ENCODE measurements around the gene LRP1B. TPM values are rescaled to one million over a fixed set of nuclear protein-coding genes. Genes with fewer than 3 reads are reported as not detected.

The LRP1B gene
- total RNA-seq, 1 donor from 2014 or later = 0.38 TPM

DNA sequence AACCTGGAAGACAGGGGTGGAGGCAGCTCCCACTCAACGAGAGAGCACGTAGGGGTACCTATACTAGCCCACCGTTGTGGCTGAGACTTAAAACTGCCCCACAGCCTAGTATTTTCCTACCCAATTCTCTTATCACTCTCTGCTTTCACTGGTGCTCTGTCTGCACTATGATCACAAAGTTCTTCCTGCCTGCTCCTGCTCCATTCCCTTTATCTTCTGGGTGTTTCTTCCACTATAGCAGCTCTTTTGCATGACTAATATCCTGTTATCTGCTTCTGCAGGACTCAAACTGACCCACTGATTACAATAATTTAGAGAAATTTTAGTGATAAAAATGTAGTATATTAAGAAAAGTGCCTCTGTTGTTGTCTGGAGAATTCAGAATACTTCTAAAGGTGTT lies 184.8 kb downstream of the LRP1B start:
- no peak for DNase-seq (ENCODE audit: low read depth)
- TF ChIP-seq, protein P1, sequence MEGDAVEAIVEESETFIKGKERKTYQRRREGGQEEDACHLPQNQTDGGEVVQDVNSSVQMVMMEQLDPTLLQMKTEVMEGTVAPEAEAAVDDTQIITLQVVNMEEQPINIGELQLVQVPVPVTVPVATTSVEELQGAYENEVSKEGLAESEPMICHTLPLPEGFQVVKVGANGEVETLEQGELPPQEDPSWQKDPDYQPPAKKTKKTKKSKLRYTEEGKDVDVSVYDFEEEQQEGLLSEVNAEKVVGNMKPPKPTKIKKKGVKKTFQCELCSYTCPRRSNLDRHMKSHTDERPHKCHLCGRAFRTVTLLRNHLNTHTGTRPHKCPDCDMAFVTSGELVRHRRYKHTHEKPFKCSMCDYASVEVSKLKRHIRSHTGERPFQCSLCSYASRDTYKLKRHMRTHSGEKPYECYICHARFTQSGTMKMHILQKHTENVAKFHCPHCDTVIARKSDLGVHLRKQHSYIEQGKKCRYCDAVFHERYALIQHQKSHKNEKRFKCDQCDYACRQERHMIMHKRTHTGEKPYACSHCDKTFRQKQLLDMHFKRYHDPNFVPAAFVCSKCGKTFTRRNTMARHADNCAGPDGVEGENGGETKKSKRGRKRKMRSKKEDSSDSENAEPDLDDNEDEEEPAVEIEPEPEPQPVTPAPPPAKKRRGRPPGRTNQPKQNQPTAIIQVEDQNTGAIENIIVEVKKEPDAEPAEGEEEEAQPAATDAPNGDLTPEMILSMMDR (IDR thresholded peaks at IDR 0.05; ENCODE audit: insufficient read depth, low read length, poor library complexity, severe bottlenecking) = no peak
- no peaks in the 10 kb centered on the region for H3K27me3 ChIP-seq (ENCODE audit: control insufficient read depth, insufficient read depth, low read length)
- H3K4me3 ChIP-seq (ENCODE audit: low read depth, low read length) = no peak overlapping the region
- H3K36me3 ChIP-seq (ENCODE audit: control insufficient read depth, insufficient read depth, low read length) = no peaks in the 10 kb centered on the region

DNA sequence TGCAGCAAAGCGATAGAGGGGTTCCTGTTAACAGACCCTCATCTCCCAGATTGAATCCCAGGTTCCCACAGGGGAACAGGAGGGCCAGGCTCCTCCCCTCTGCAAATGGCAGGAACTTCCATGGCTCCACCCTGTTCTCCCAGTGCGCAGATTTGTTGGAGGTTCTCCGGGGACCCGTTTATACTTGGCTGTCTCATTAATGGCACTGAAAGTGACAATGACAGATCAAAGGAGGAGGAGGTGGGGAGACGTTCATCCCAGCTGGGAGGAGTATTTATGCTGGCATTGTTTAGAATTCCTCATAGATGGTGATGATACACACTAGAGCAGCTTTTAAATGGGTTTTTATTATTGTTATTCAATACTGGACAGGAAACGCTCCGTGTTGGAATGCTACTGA lies 186.9 kb downstream of the LRP1B start:
- Histone ChIP-seq H3K27me3 (ENCODE audit: control insufficient read depth, insufficient read depth, low read length) (no peaks in the 10 kb centered on the region), H3K36me3 (ENCODE audit: control insufficient read depth, insufficient read depth, low read length) (no peaks in the 10 kb centered on the region), H3K4me3 (ENCODE audit: low read depth, low read length) (no peak overlapping the region)
- DNase-seq (ENCODE audit: low read depth) = no peak
- TF ChIP-seq, protein P1 (IDR thresholded peaks at IDR 0.05; ENCODE audit: insufficient read depth, low read length, poor library complexity, severe bottlenecking) = no peak

- TF ChIP-seq, protein P1 (IDR thresholded peaks at IDR 0.05; ENCODE audit: insufficient read depth, low read length, poor library complexity, severe bottlenecking) = peak; percentile 40
- no peak for DNase-seq (ENCODE audit: low read depth)
- no peak overlapping the region for H3K4me3 ChIP-seq (ENCODE audit: low read depth, low read length)
- H3K27me3 ChIP-seq (ENCODE audit: control insufficient read depth, insufficient read depth, low read length) = no peaks in the 10 kb centered on the region
- no peaks in the 10 kb centered on the region for H3K36me3 ChIP-seq (ENCODE audit: control insufficient read depth, insufficient read depth, low read length)
Measured at GRCh38 chr2:141942006-141942789, 188.6 kb downstream of the LRP1B start.

- Histone ChIP-seq H3K4me3 (ENCODE audit: low read depth, low read length) (no peak overlapping the region), H3K27me3 (ENCODE audit: control insufficient read depth, insufficient read depth, low read length) (no peaks in the 10 kb centered on the region), H3K36me3 (ENCODE audit: control insufficient read depth, insufficient read depth, low read length) (no peaks in the 10 kb centered on the region)
- DNase-seq (ENCODE audit: low read depth) = no peak
- TF ChIP-seq, protein P1 (IDR thresholded peaks at IDR 0.05; ENCODE audit: insufficient read depth, low read length, poor library complexity, severe bottlenecking) = no peak
Measured at GRCh38 chr2:141941210-141941714, 189.6 kb downstream of the LRP1B start.

- no peaks in the 10 kb centered on the region for H3K36me3 ChIP-seq (ENCODE audit: control insufficient read depth, insufficient read depth, low read length)
- no peak overlapping the region for H3K4me3 ChIP-seq (ENCODE audit: low read depth, low read length)
- DNase-seq (ENCODE audit: low read depth) = no peak
- TF ChIP-seq, protein P1 (IDR thresholded peaks at IDR 0.05; ENCODE audit: insufficient read depth, low read length, poor library complexity, severe bottlenecking) = no peak
- H3K27me3 ChIP-seq (ENCODE audit: control insufficient read depth, insufficient read depth, low read length) = no peaks in the 10 kb centered on the region
Measured at GRCh38 chr2:141940709-141941108, 190.1 kb downstream of the LRP1B start.

All from kidney epithelial cell (primary cell).